IMR-90 (cell line): ENCODE measurements around the gene ZFP92. TPM values are rescaled to one million over a fixed set of nuclear protein-coding genes. Genes with fewer than 3 reads are reported as not detected.

Experiments used
- ATAC-seq: fragments of 200-7000 bp; cut with Tn5 transposase; 2 replicates; pipeline ENCODE4 v1.9.1; 2020; ENCODE audit warnings: low read depth, mild to moderate bottlenecking, moderate library complexity
- BruUV-seq: library from RNA; stranded (reverse); fragments of 400-500 nt; replicated peaks from 2 replicates; lab custom pipeline; 2021; lab: Mats Ljungman, UMichigan
- CTCF ChIA-PET: fragments of 300-600 bp; formaldehyde crosslinking; extraction: SDS; loops from one replicate; lab custom pipeline; 2021; ENCODE audit warnings: antibody characterized with exemption; lab: Yijun Ruan, JAX
- POLR2A ChIA-PET: fragments of 300-600 bp; sonication (Branson Sonifier 250); formaldehyde crosslinking; loops from one replicate; lab custom pipeline; 2022; ENCODE audit warnings: antibody characterized with exemption; ENCODE audit not compliant: unreplicated experiment; lab: Charles Lee
- DNase-seq: peaks from one replicate; pipeline ENCODE4 v3.0.0; 2013
- H2AFZ ChIP-seq: replicated peaks from 2 replicates; pipeline ENCODE3; 2013; ENCODE audit warnings: low read length, mild to moderate bottlenecking; ENCODE audit not compliant: poor library complexity
- H2AK5ac ChIP-seq: 2 replicates; pipeline ENCODE4 v1.6.1; 2013; ENCODE audit warnings: low read depth, low read length, inconsistent platforms
- H2AK9ac ChIP-seq: replicated peaks from 2 replicates; pipeline ENCODE3; 2013; ENCODE audit warnings: mild to moderate bottlenecking, low read depth, low read length, moderate library complexity; ENCODE audit not compliant: poor library complexity
- H2BK120ac ChIP-seq: 2 replicates; pipeline ENCODE4 v1.6.1; 2013; ENCODE audit warnings: low read depth, low read length, inconsistent platforms
- H2BK15ac ChIP-seq: 3 replicates; pipeline ENCODE4 v1.6.1; 2013; ENCODE audit warnings: low read depth, low read length, inconsistent platforms
- H2BK20ac ChIP-seq: 2 replicates; pipeline ENCODE4 v1.6.1; 2013; ENCODE audit warnings: low read depth, mild to moderate bottlenecking, inconsistent platforms, low read length, moderate library complexity
- H2BK5ac ChIP-seq: 2 replicates; pipeline ENCODE4 v1.6.1; 2013; ENCODE audit warnings: mild to moderate bottlenecking, low read depth, low read length, inconsistent platforms; ENCODE audit not compliant: poor library complexity, severe bottlenecking
- H3K14ac ChIP-seq: replicated peaks from 2 replicates; pipeline ENCODE4 v1.6.1; 2013; ENCODE audit warnings: low read depth, low read length, inconsistent platforms
- H3K18ac ChIP-seq: 2 replicates; pipeline ENCODE4 v1.6.1; 2013; ENCODE audit warnings: low read depth, low read length, control low read depth
- H3K23ac ChIP-seq: 2 replicates; pipeline ENCODE4 v1.6.1; 2013; ENCODE audit warnings: low read depth, low read length, inconsistent platforms
- H3K27ac ChIP-seq: 2 replicates; pipeline ENCODE4 v1.5.1; 2013; ENCODE audit warnings: mild to moderate bottlenecking, control low read depth, low read length; ENCODE audit not compliant: insufficient read depth
- H3K27me3 ChIP-seq: 2 replicates; pipeline ENCODE4 v1.6.1; 2013; ENCODE audit warnings: low read length; ENCODE audit not compliant: control insufficient read depth, insufficient read depth
- H3K36me3 ChIP-seq: 2 replicates; pipeline ENCODE4 v1.6.1; 2013; ENCODE audit warnings: low read length, mixed read lengths; ENCODE audit not compliant: control insufficient read depth, insufficient read depth
- H3K4ac ChIP-seq: 2 replicates; pipeline ENCODE4 v1.6.1; 2013; ENCODE audit warnings: low read depth, low read length, inconsistent platforms
- H3K4me1 ChIP-seq: 2 replicates; pipeline ENCODE4 v1.6.1; 2013; ENCODE audit warnings: low read length, mixed read lengths; ENCODE audit not compliant: control insufficient read depth, insufficient read depth
- H3K4me2 ChIP-seq: 2 replicates; pipeline ENCODE4 v1.6.1; 2013; ENCODE audit warnings: low read depth, mild to moderate bottlenecking, control low read depth, low read length, moderate library complexity
- H3K4me3 ChIP-seq: 2 replicates; pipeline ENCODE4 v1.5.1; 2013; ENCODE audit warnings: low read depth, mild to moderate bottlenecking, control low read depth, low read length, moderate library complexity; ENCODE audit not compliant: insufficient read depth
- H3K56ac ChIP-seq: 2 replicates; pipeline ENCODE4 v1.6.1; 2013; ENCODE audit warnings: low read length, inconsistent platforms; ENCODE audit not compliant: insufficient read depth; ENCODE audit errors: extremely low read depth
- H3K79me1 ChIP-seq, 2 experiments: 2 replicates each; pipeline ENCODE4 v1.6.1; 2013; ENCODE audit warnings: low read length in 2 of 2, inconsistent platforms in 1 of 2, low read depth in 1 of 2
- H3K9ac ChIP-seq: 2 replicates; pipeline ENCODE4 v1.6.1; 2013; ENCODE audit warnings: low read depth, low read length, control low read depth
- H3K9me1 ChIP-seq: 2 replicates; pipeline ENCODE4 v1.6.1; 2013; ENCODE audit warnings: low read length, inconsistent platforms; ENCODE audit not compliant: insufficient read depth
- H3K9me3 ChIP-seq: 2 replicates; pipeline ENCODE4 v1.6.1; 2013; ENCODE audit warnings: low read length; ENCODE audit not compliant: control insufficient read depth, insufficient read depth
- H4K20me1 ChIP-seq: 2 replicates; pipeline ENCODE4 v1.6.1; 2013; ENCODE audit warnings: low read length, inconsistent platforms; ENCODE audit not compliant: insufficient read depth
- H4K5ac ChIP-seq: 2 replicates; pipeline ENCODE4 v1.6.1; 2013; ENCODE audit warnings: mild to moderate bottlenecking, low read depth, low read length, control low read depth
- H4K8ac ChIP-seq, 2 experiments: 2 replicates each; pipeline ENCODE4 v1.6.1; 2013; ENCODE audit warnings: low read depth in 2 of 2, low read length in 2 of 2, control low read depth in 1 of 2, inconsistent platforms in 1 of 2
- H4K91ac ChIP-seq: 2 replicates; pipeline ENCODE4 v1.6.1; 2013; ENCODE audit warnings: low read depth, low read length, inconsistent platforms; ENCODE audit not compliant: insufficient read depth
- BHLHE40 ChIP-seq: fragments of 150-350 bp; IDR thresholded peaks from 2 replicates; pipeline ENCODE4 v1.6.1; 2016; ENCODE audit warnings: mild to moderate bottlenecking, low read depth, low read length
- CEBPB ChIP-seq: IDR thresholded peaks from 2 replicates; pipeline ENCODE4 v1.6.1; 2012; ENCODE audit warnings: low read depth, low read length, improper control_type of control experiment
- CHD1 ChIP-seq: IDR thresholded peaks from 2 replicates; pipeline ENCODE4 v1.6.1; 2012; ENCODE audit warnings: low read depth, low read length, improper control_type of control experiment
- CTCF ChIP-seq: conservative IDR thresholded peaks from 2 replicates; pipeline ENCODE4 v1.5.1; 2012; ENCODE audit warnings: mild to moderate bottlenecking, low read depth, low read length, improper control_type of control experiment
- FOS ChIP-seq: fragments of 150-350 bp; IDR thresholded peaks from 2 replicates; pipeline ENCODE4 v1.6.1; 2016; ENCODE audit warnings: low read depth, low read length
- MAFK ChIP-seq: IDR thresholded peaks from 2 replicates; pipeline ENCODE4 v1.6.1; 2012; ENCODE audit warnings: low read depth, low read length, improper control_type of control experiment
- MAZ ChIP-seq: IDR thresholded peaks from 2 replicates; pipeline ENCODE4 v1.6.1; 2012; ENCODE audit warnings: low read depth, mild to moderate bottlenecking, low read length, improper control_type of control experiment, moderate library complexity, borderline replicate concordance
- MXI1 ChIP-seq: IDR thresholded peaks from 2 replicates; pipeline ENCODE4 v1.6.1; 2012; ENCODE audit warnings: low read depth, mild to moderate bottlenecking, low read length, moderate library complexity, borderline replicate concordance
- NFE2L2 ChIP-seq: fragments of 150-350 bp; IDR thresholded peaks from 2 replicates; pipeline ENCODE4 v1.6.1; 2016; ENCODE audit warnings: low read depth, mild to moderate bottlenecking, low read length
- RAD21 ChIP-seq: IDR thresholded peaks from 2 replicates; pipeline ENCODE4 v1.6.1; 2012; ENCODE audit warnings: low read length, improper control_type of control experiment
- RCOR1 ChIP-seq: IDR thresholded peaks from 2 replicates; pipeline ENCODE4 v1.6.1; 2012; ENCODE audit warnings: mild to moderate bottlenecking, low read length, improper control_type of control experiment; ENCODE audit not compliant: insufficient replicate concordance
- USF2 ChIP-seq: fragments of 150-350 bp; IDR thresholded peaks from 2 replicates; pipeline ENCODE4 v1.6.1; 2017; ENCODE audit warnings: mild to moderate bottlenecking, antibody characterized with exemption, low read length, low read depth
- WGBS, 2 experiments: methylation state at CpG; one replicate each; pipeline versions ENCODE4 v1.1.5 to v1.1.7; 2013; ENCODE audit warnings: missing lambda C conversion rate in 2 of 2; ENCODE audit not compliant: insufficient read length in 1 of 2; ENCODE audit errors: extremely low coverage in 2 of 2; 5-methylcytosine and 5-hydroxymethylcytosine counted together
- dilution Hi-C: fragments of 300-500 bp; cut with HindIII; formaldehyde crosslinking; loops from one replicate; pipeline ENCODE4 v1.14.3; 2018; ENCODE audit warnings: low sequenced_read_pairs; ENCODE audit not compliant: unreplicated experiment
- in situ Hi-C: fragments of 300-500 bp; cut with MboI; formaldehyde crosslinking; loops from 3 replicates; pipeline ENCODE4 v1.14.3; 2019; ENCODE audit warnings: low sequenced_read_pairs, inconsistent platforms, mixed read lengths
- intact Hi-C: fragments of 100-400 bp; cut with micrococcal nuclease; formaldehyde crosslinking; loops from 2 replicates; pipeline ENCODE4 v1.10.0; 2022
- polyA plus RNA-seq, 3 experiments: library from polyadenylated mRNA; depleted of rRNA; stranded (reverse); fragments of >200 nt; gene quantifications; 2 replicates each; pipeline ENCODE4 v1.2.3, GENCODE V29; 2012; ENCODE audit warnings: low replicate concordance in 1 of 3
- total RNA-seq: library from RNA; depleted of rRNA; stranded (reverse); fragments of >200 nt; gene quantifications from 2 replicates; pipeline ENCODE4 v1.2.3, GENCODE V29; 2012
- TF ChIP-seq, protein P1 (sequence below): fragments of 150-350 bp; IDR thresholded peaks from 2 replicates; pipeline ENCODE4 v1.6.1; 2016; ENCODE audit warnings: low read depth, mild to moderate bottlenecking, low read length, moderate library complexity, borderline replicate concordance

ZFP92 gene
- total and polyA plus RNA-seq, 2 of the 4 experiments (the other 2 are of a cell fraction): under 0.01 to 0.03 TPM

DNA sequence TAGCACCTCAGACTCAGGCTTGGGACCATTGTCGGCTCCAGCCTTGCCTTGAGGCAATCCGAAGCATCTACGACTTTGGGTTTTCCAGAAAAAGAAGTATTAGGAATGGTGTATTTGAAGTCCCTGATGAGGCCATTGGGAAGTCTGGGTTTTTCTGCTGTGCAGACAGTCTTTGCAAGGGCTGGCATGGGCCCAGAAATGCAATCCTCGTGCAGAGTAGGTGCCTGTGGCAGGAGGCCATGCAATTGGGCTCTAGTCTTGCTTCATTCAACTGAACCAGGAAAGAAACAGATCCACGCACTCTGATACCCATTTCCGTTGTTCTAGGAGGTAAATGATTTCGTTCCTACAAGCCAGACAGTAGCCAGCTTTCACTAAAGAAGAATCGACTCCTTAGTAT, 12.4 kb downstream of the ZFP92 start:
- TF ChIP-seq MAFK (no peak), MAZ (no peak), CEBPB (no peak), USF2 (no peak), RCOR1 (no peak), FOS (no peak), CHD1 (no peak), CTCF (no peak), BHLHE40 (no peak), RAD21 (no peak), MXI1 (no peak), NFE2L2 (no peak)
- TF ChIP-seq, protein P1, sequence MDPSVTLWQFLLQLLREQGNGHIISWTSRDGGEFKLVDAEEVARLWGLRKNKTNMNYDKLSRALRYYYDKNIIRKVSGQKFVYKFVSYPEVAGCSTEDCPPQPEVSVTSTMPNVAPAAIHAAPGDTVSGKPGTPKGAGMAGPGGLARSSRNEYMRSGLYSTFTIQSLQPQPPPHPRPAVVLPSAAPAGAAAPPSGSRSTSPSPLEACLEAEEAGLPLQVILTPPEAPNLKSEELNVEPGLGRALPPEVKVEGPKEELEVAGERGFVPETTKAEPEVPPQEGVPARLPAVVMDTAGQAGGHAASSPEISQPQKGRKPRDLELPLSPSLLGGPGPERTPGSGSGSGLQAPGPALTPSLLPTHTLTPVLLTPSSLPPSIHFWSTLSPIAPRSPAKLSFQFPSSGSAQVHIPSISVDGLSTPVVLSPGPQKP: no peak
- H2BK15ac ChIP-seq: no peak overlapping the region
- intact Hi-C loops (no loop called here), dilution Hi-C loops (no loop called here), in situ Hi-C loops (loop anchor here (25.0 kb wide), 1 partner anchor 236 kb away; the partner anchor contains the start of gene MAGEA1)
- no peak overlapping the region for H3K4me3 ChIP-seq
- no peak overlapping the region for H3K23ac ChIP-seq
- H4K20me1 ChIP-seq: no peaks in the 10 kb centered on the region
- no peak overlapping the region for H3K4me2 ChIP-seq
- no peak for DNase-seq
- no peak overlapping the region for H3K9ac ChIP-seq
- CTCF ChIA-PET: no interaction called here
- peaks cover 2% of the 10 kb centered on the region; the same call in 1 of the 2 replicates for H3K27me3 ChIP-seq
- no peak overlapping the region for H3K14ac ChIP-seq
- BruUV-seq: no TSS peak
- H2AK5ac ChIP-seq: no peak overlapping the region
- H2AK9ac ChIP-seq: no peak overlapping the region
- no peak overlapping the region for H3K56ac ChIP-seq
- no peaks in the 10 kb centered on the region for H3K4me1 ChIP-seq
- H4K8ac ChIP-seq: no peak overlapping the region
- no peak for ATAC-seq
- peaks cover 4% of the 10 kb centered on the region; the same call in 1 of the 2 replicates for H3K9me3 ChIP-seq
- no peak overlapping the region for H2AFZ ChIP-seq
- H3K9me1 ChIP-seq: no peaks in the 10 kb centered on the region
- no peak overlapping the region for H4K5ac ChIP-seq
- H2BK5ac ChIP-seq: no peak overlapping the region
- no peaks in the 10 kb centered on the region for H3K79me1 ChIP-seq
- no peaks in the 10 kb centered on the region for H3K36me3 ChIP-seq
- WGBS, 2 experiments: 83% methylated on average over 2 of the region's 8 CpGs; no CpG with 5 or more reads in 1 of the 2 experiments
- H2BK120ac ChIP-seq: no peak overlapping the region
- no peak overlapping the region for H3K27ac ChIP-seq
- no peak overlapping the region for H4K91ac ChIP-seq
- H3K4ac ChIP-seq: no peak overlapping the region
- no peak overlapping the region for H2BK20ac ChIP-seq
- H3K18ac ChIP-seq: no peak overlapping the region
- POLR2A ChIA-PET: no interaction called here
